ENCODE data around the gene CLK3.

- TF ChIP-seq, protein P1, sequence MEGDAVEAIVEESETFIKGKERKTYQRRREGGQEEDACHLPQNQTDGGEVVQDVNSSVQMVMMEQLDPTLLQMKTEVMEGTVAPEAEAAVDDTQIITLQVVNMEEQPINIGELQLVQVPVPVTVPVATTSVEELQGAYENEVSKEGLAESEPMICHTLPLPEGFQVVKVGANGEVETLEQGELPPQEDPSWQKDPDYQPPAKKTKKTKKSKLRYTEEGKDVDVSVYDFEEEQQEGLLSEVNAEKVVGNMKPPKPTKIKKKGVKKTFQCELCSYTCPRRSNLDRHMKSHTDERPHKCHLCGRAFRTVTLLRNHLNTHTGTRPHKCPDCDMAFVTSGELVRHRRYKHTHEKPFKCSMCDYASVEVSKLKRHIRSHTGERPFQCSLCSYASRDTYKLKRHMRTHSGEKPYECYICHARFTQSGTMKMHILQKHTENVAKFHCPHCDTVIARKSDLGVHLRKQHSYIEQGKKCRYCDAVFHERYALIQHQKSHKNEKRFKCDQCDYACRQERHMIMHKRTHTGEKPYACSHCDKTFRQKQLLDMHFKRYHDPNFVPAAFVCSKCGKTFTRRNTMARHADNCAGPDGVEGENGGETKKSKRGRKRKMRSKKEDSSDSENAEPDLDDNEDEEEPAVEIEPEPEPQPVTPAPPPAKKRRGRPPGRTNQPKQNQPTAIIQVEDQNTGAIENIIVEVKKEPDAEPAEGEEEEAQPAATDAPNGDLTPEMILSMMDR (conservative IDR thresholded peaks at IDR 0.05): no peak
- TF ChIP-seq EZH2 (IDR thresholded peaks at IDR 0.05; ENCODE audit: low read depth): no peak
Observed at GRCh38 chr15:74646480-74646879, 30.8 kb downstream of the CLK3 start.
